K562 (cell line): Measurements from ENCODE around the gene AGPAT4. TPM values are rescaled to one million over a fixed set of nuclear protein-coding genes. Genes with fewer than 3 reads are reported as not detected.

Source experiments
- ATAC-seq: fragments of 200-7000 bp; cut with Tn5 transposase; 3 replicates; pipeline ENCODE4 v1.9.1; 2020; ENCODE audit warnings: moderate library complexity
- BruUV-seq: library from RNA; stranded (reverse); fragments of 400-500 nt; replicated peaks from 2 replicates; lab custom pipeline; 2021; lab: Mats Ljungman, UMichigan
- CTCF ChIA-PET: fragments of 300-600 bp; formaldehyde crosslinking; extraction: SDS; loops from one replicate; lab custom pipeline; 2021; ENCODE audit warnings: low intra/inter-chr PET ratio; lab: Yijun Ruan, JAX
- POLR2A ChIA-PET: fragments of 300-600, 350-650 bp; sonication (Branson Sonifier 250); formaldehyde crosslinking; extraction: SDS; loops from one replicate; lab custom pipeline; 2021; ENCODE audit warnings: antibody characterized with exemption, inconsistent platforms; lab: Yijun Ruan, JAX
- DNase-seq, 4 experiments: peaks; one replicate each; pipeline versions ENCODE4 v3.0.0 to v3.0.0-alpha.2; 2011 to 2018; ENCODE audit warnings: low spot score in 3 of 4, mixed read lengths in 3 of 4; ENCODE audit errors: extremely low read depth in 1 of 4
- FAIRE-seq: peaks from 2 replicates; lab custom pipeline; 2011; peaks lifted over from hg19 to GRCh38; lab: Jason Lieb, UNC
- H2AFZ ChIP-seq: 2 replicates; pipeline ENCODE4 v1.6.0; 2011; ENCODE audit warnings: low read depth, low read length, control low read depth, inconsistent platforms
- H3K27ac ChIP-seq: fragments of 200-600 bp; 3 replicates; pipeline ENCODE4 v1.8.0; 2011; ENCODE audit warnings: low read depth, mild to moderate bottlenecking, control low read depth, inconsistent platforms, low read length, moderate library complexity, mixed read lengths; ENCODE audit errors: extremely low read depth
- H3K27me3 ChIP-seq, 2 experiments: fragments of 300-600 bp in 1 of 2; 2 replicates in 1 of 2; 3 replicates in 1 of 2; pipeline versions ENCODE4 v1.6.0 to v1.8.0; 2011; ENCODE audit warnings: inconsistent platforms in 2 of 2, low read length in 2 of 2, mild to moderate bottlenecking in 1 of 2, mixed read lengths in 1 of 2, moderate library complexity in 1 of 2; ENCODE audit not compliant: control insufficient read depth in 2 of 2, insufficient read depth in 2 of 2
- H3K36me3 ChIP-seq: fragments of 300-600 bp; 3 replicates; pipeline ENCODE4 v1.8.0; 2011; ENCODE audit warnings: mild to moderate bottlenecking, low read length, inconsistent platforms; ENCODE audit not compliant: control insufficient read depth, insufficient read depth
- H3K4me1 ChIP-seq, 2 experiments: fragments of 200-600 bp in 1 of 2; replicated peaks in 1 of 2; 2 replicates in 1 of 2; 3 replicates in 1 of 2; pipeline versions ENCODE4 v1.5.1 to v1.8.0; 2011; ENCODE audit warnings: inconsistent platforms in 2 of 2, low read length in 2 of 2, mild to moderate bottlenecking in 1 of 2, mixed read lengths in 1 of 2, moderate library complexity in 1 of 2; ENCODE audit not compliant: control insufficient read depth in 2 of 2, insufficient read depth in 2 of 2
- H3K4me2 ChIP-seq: 2 replicates; pipeline ENCODE4 v1.6.1; 2011; ENCODE audit warnings: low read length, control low read depth, inconsistent platforms, mixed read lengths; ENCODE audit not compliant: insufficient read depth
- H3K4me3 ChIP-seq: fragments of 200-600 bp; sonication (generic), shearing (Covaris generic); 2 replicates; pipeline ENCODE4 v1.5.1; 2016; ENCODE audit warnings: control low read depth, inconsistent platforms
- H3K79me2 ChIP-seq: fragments of 200-600 bp; 3 replicates; pipeline ENCODE4 v1.8.0; 2011; ENCODE audit warnings: low read length, inconsistent platforms; ENCODE audit not compliant: control insufficient read depth, insufficient read depth
- H3K9ac ChIP-seq, 2 experiments: 2 replicates each; pipeline versions ENCODE4 v1.6.0 to v1.6.1; 2011; ENCODE audit warnings: low read depth in 2 of 2, low read length in 2 of 2, control low read depth in 1 of 2, inconsistent platforms in 1 of 2, mild to moderate bottlenecking in 1 of 2, mixed read lengths in 1 of 2; ENCODE audit not compliant: insufficient read depth in 1 of 2
- H3K9me1 ChIP-seq: one replicate; pipeline ENCODE4 v1.6.0; 2011; ENCODE audit warnings: inconsistent platforms, mild to moderate bottlenecking, low read length, moderate library complexity; ENCODE audit not compliant: control insufficient read depth, insufficient read depth
- H3K9me3 ChIP-seq: replicated peaks from 2 replicates; pipeline ENCODE4 v1.5.1; 2011; ENCODE audit warnings: low read depth, low read length, inconsistent platforms; ENCODE audit not compliant: control insufficient read depth, insufficient read depth
- H4K20me1 ChIP-seq: replicated peaks from 2 replicates; pipeline ENCODE4 v1.6.1; 2011; ENCODE audit warnings: low read length, inconsistent platforms, mixed read lengths; ENCODE audit not compliant: control insufficient read depth, insufficient read depth
- CEBPG ChIP-seq, 3 experiments: fragments of 200-800 bp in 1 of 3; sonication (Bioruptor generic) in 1 of 3; sonication (generic) in 1 of 3; formaldehyde crosslinking in 1 of 3; IDR thresholded peaks in 2 of 3; conservative IDR thresholded peaks in 1 of 3; 2 replicates each; pipeline versions ENCODE4 v1.6.1 to v1.8.0; 2016 to 2022; ENCODE audit warnings: missing compliant biosample characterization in 2 of 3, missing genetic modification characterization in 2 of 3, mild to moderate bottlenecking in 1 of 3, missing genetic modification reagents in 1 of 3
- CXXC5 ChIP-seq: fragments of 250-450 bp; sonication (Bioruptor Pico); IDR thresholded peaks from 2 replicates; pipeline ENCODE4 v1.8.0; 2022; ENCODE audit warnings: inconsistent platforms, mild to moderate bottlenecking, moderate library complexity
- DIDO1 ChIP-seq: fragments of 450-650 bp; IDR thresholded peaks from 2 replicates; pipeline ENCODE4 v1.6.1; 2016; ENCODE audit warnings: low read depth, missing biosample characterization, missing genetic modification characterization
- EHMT2 ChIP-seq: fragments of 450-650 bp; IDR thresholded peaks from 2 replicates; pipeline ENCODE4 v1.6.1; 2018; ENCODE audit warnings: antibody characterized with exemption
- FOXK1 ChIP-seq: sonication (generic); formaldehyde crosslinking; IDR thresholded peaks from 2 replicates; pipeline ENCODE4 v1.8.0; 2022; ENCODE audit warnings: missing genetic modification reagents, mild to moderate bottlenecking, borderline replicate concordance
- KLF1 ChIP-seq: fragments of 450-650 bp; IDR thresholded peaks from 2 replicates; pipeline ENCODE4 v1.6.1; 2016; ENCODE audit warnings: missing genetic modification characterization, missing compliant biosample characterization
- MIER1 ChIP-seq: fragments of 450-650 bp; IDR thresholded peaks from 2 replicates; pipeline ENCODE4 v1.6.1; 2016; ENCODE audit warnings: antibody characterized with exemption, mild to moderate bottlenecking, low read depth
- MYNN ChIP-seq, 2 experiments: sonication (generic); formaldehyde crosslinking in 1 of 2; IDR thresholded peaks; 2 replicates each; pipeline versions ENCODE4 v1.5.0 to v1.6.1; 2016 to 2020; ENCODE audit warnings: antibody characterized with exemption in 1 of 2, missing genetic modification reagents in 1 of 2
- NFIC ChIP-seq: fragments of 450-650 bp; IDR thresholded peaks from 2 replicates; pipeline ENCODE4 v1.6.1; 2017; ENCODE audit warnings: mild to moderate bottlenecking, inconsistent platforms
- PBX2 ChIP-seq, 2 experiments: IDR thresholded peaks in 1 of 2; conservative IDR thresholded peaks in 1 of 2; 2 replicates each; pipeline ENCODE4 v1.6.1; 2016; ENCODE audit warnings: low read depth in 2 of 2, mild to moderate bottlenecking in 1 of 2, missing compliant biosample characterization in 1 of 2, missing genetic modification characterization in 1 of 2, moderate library complexity in 1 of 2
- RBM14 ChIP-seq: fragments of 200-400 bp; formaldehyde crosslinking; IDR thresholded peaks from 2 replicates; pipeline ENCODE4 v1.6.1; 2018; ENCODE audit warnings: low read depth, mild to moderate bottlenecking, low read length, moderate library complexity, borderline replicate concordance; ENCODE audit not compliant: insufficient read depth
- SNRNP70 ChIP-seq: fragments of 200-400 bp; formaldehyde crosslinking; optimal IDR thresholded peaks from 2 replicates; pipeline ENCODE3; 2017; ENCODE audit warnings: low read depth, low read length
- SOX6 ChIP-seq: fragments of 450-650 bp; IDR thresholded peaks from 2 replicates; pipeline ENCODE4 v1.6.1; 2014; ENCODE audit warnings: mild to moderate bottlenecking
- ZBTB12 ChIP-seq: fragments of 250-450 bp; sonication (Bioruptor Pico); IDR thresholded peaks from 2 replicates; pipeline ENCODE4 v1.4.0; 2020
- ZKSCAN1 ChIP-seq: fragments of 150-350 bp; IDR thresholded peaks from 2 replicates; pipeline ENCODE4 v1.6.1; 2016; ENCODE audit warnings: low read depth, low read length
- ZNF197 ChIP-seq: fragments of 200-800 bp; sonication (Bioruptor generic); IDR thresholded peaks from 2 replicates; pipeline ENCODE4 v1.6.1; 2016; ENCODE audit warnings: low read depth, missing genetic modification characterization, missing compliant biosample characterization
- ZNF217 ChIP-seq: sonication (generic); formaldehyde crosslinking; IDR thresholded peaks from 2 replicates; pipeline ENCODE4 v1.8.0; 2022; ENCODE audit warnings: mild to moderate bottlenecking, missing genetic modification reagents
- ZNF408 ChIP-seq: fragments of 250-450 bp; sonication (Bioruptor Pico); IDR thresholded peaks from 2 replicates; pipeline ENCODE4 v1.4.0; 2020; ENCODE audit warnings: low read depth, mild to moderate bottlenecking, moderate library complexity
- WGBS: fragments of 100-300 bp; shearing (Covaris generic); methylation state at CpG from one replicate; pipeline ENCODE4 v1.1.6; 2016; ENCODE audit warnings: low coverage, mixed read lengths; ENCODE audit not compliant: insufficient coverage; ENCODE audit errors: missing lambda C conversion rate; 5-methylcytosine and 5-hydroxymethylcytosine counted together
- in situ Hi-C: fragments of 300-500 bp; cut with MboI; formaldehyde crosslinking; loops from 4 replicates; pipeline ENCODE4 v1.15.0; 2018; ENCODE audit warnings: inconsistent platforms, mixed read lengths
- intact Hi-C: fragments of 100-400 bp; cut with micrococcal nuclease; formaldehyde crosslinking; loops from 2 replicates; pipeline ENCODE4 v1.14.2; 2022
- polyA plus RNA-seq, 8 experiments: library from polyadenylated mRNA; depleted of rRNA in 4 of 8; stranded (reverse) in 5 of 8; unstranded in 3 of 8; fragments of >200 nt; fragmentation: Nextera tagmentation in 2 of 8; fragmentation: Illumina TruSeq in 1 of 8; extraction: Ambion mirVana in 2 of 8; extraction: Trizol in 1 of 8; gene quantifications; 2 replicates each; pipeline versions ENCODE4 v1.2.1 to v1.2.3, GENCODE V29; 2011 to 2014; ENCODE audit warnings: inconsistent platforms in 1 of 8, missing spikeins in 1 of 8
- total RNA-seq, 7 experiments: library from RNA; depleted of rRNA in 6 of 7; stranded (reverse); fragments of >200 nt in 6 of 7; fragmentation: Illumina TruSeq in 2 of 7; extraction: Trizol in 2 of 7; gene quantifications; 2 replicates each; pipeline versions ENCODE4 v1.2.1 to v1.2.3, GENCODE V29; 2011 to 2021; ENCODE audit warnings: low replicate concordance in 1 of 7

Gene AGPAT4
- total and polyA plus RNA-seq, 9 of the 15 experiments (the other 6 are each of a cell fraction or from before 2014, with no cell fraction given), result 2.2 to 15.0 (median 5.7) TPM

GRCh38 chr6:161088676-161089328 is 185.1 kb downstream of the AGPAT4 start (continued):
- no peak for TF ChIP-seq ZBTB12
- peak; percentile 82 for TF ChIP-seq MIER1
- TF ChIP-seq FOXK1 (CRISPR knock-in tag), result no peak
- no peak for TF ChIP-seq CXXC5 (CRISPR knock-in tag)
- TF ChIP-seq ZNF197 (CRISPR knock-in tag), result no peak
- peak; percentile 94 for TF ChIP-seq EHMT2
- TF ChIP-seq CEBPG (CRISPR knock-in tag; IDR thresholded peaks at IDR 0.05), result no peak
- peak in 1 of 2 experiments; percentile 55; a peak in 2 of 4 replicates for TF ChIP-seq CEBPG (tag; conservative IDR thresholded peaks at IDR 0.05 in 1 of 2, IDR thresholded peaks at IDR 0.05 in 1 of 2)
- TF ChIP-seq, all 486 proteins: peak for 7

- 97% methylated on average over 5 of the region's 5 CpGs for WGBS
- no peak overlapping the region for H3K4me2 ChIP-seq
- no peak overlapping the region for H2AFZ ChIP-seq
- no peaks in the 10 kb centered on the region for H3K79me2 ChIP-seq
- DNase-seq, result no peak
- ATAC-seq, result no peak
- H3K27ac ChIP-seq, result no peak overlapping the region
- ChIA-PET CTCF (no interaction called here), POLR2A (interaction anchor here (1.1 to 1.7 kb wide), 3 partner anchors 12 to 351 kb away, joined by 4 to 5 read pairs (median 4); no protein-coding TSS in a partner anchor)
- no peaks in the 10 kb centered on the region for H4K20me1 ChIP-seq
- H3K9me3 ChIP-seq, result no peaks in the 10 kb centered on the region
- peaks cover 99% of the 10 kb centered on the region for H3K36me3 ChIP-seq
- H3K4me3 ChIP-seq, result no peak overlapping the region
- H3K9me1 ChIP-seq, result no peaks in the 10 kb centered on the region
- intact Hi-C loops, result no loop called here
- H3K9ac ChIP-seq, result no peak overlapping the region
- FAIRE-seq, result no peak
- no peaks in the 10 kb centered on the region for H3K4me1 ChIP-seq
- in situ Hi-C loops, result no loop called here
- no peaks in the 10 kb centered on the region for H3K27me3 ChIP-seq
- BruUV-seq, result no TSS peak
- TF ChIP-seq ZNF217 (CRISPR knock-in tag), result no peak
- TF ChIP-seq SOX6, result no peak
- no peak for TF ChIP-seq ZNF408 (CRISPR knock-in tag)
- TF ChIP-seq RBM14, result no peak
- no peak for TF ChIP-seq ZKSCAN1
- no peak for TF ChIP-seq PBX2 (CRISPR knock-in tag; IDR thresholded peaks at IDR 0.05; ENCODE audit: low read depth)
- TF ChIP-seq PBX2 (tag; conservative IDR thresholded peaks at IDR 0.05; ENCODE audit: low read depth), result no peak
- TF ChIP-seq KLF1 (tag), result no peak
- TF ChIP-seq MYNN (IDR thresholded peaks at IDR 0.05), result no peak
- no peak for TF ChIP-seq MYNN (CRISPR knock-in tag; IDR thresholded peaks at IDR 0.05)
- TF ChIP-seq NFIC, result no peak
- TF ChIP-seq DIDO1 (tag), result no peak
- TF ChIP-seq SNRNP70, result no peak
Observed at GRCh38 chr6:161085246-161085645, 188.6 kb downstream of the AGPAT4 start.
